ENCODE data around the gene GAS7.

- TF ChIP-seq EZH2 (IDR thresholded peaks at IDR 0.05; ENCODE audit: borderline replicate concordance): no peak
- TF ChIP-seq CTCF (IDR thresholded peaks at IDR 0.05; ENCODE audit: poor library complexity): no peak
These were observed 282.3 kb downstream of the GAS7 start for GRCh38 chr17:9916108-9916507.
